HepG2 (cell line): ENCODE measurements around the gene SULT2B1. TPM values are rescaled to one million over a fixed set of nuclear protein-coding genes. Genes with fewer than 3 reads are reported as not detected.

ENCODE experiments used
- ATAC-seq: fragments of 200-7000 bp; cut with Tn5 transposase; 3 replicates; pipeline ENCODE4 v1.9.1; 2020; ENCODE audit warnings: mild to moderate bottlenecking, moderate library complexity
- BruUV-seq: library from RNA; stranded (reverse); fragments of 400-500 nt; replicated peaks from 2 replicates; lab custom pipeline; 2021; lab: Mats Ljungman, UMichigan
- CTCF ChIA-PET: fragments of 300-600 bp; formaldehyde crosslinking; extraction: SDS; loops from one replicate; lab custom pipeline; 2021; ENCODE audit warnings: low total read pairs, inconsistent platforms, low intra/inter-chr PET ratio; lab: Yijun Ruan, JAX
- POLR2A ChIA-PET: fragments of 350-600 bp; sonication (Branson Sonifier 250); formaldehyde crosslinking; loops from one replicate; lab custom pipeline; 2020; ENCODE audit warnings: antibody characterized with exemption, inconsistent platforms; lab: Yijun Ruan, JAX
- DNase-seq: peaks from one replicate; pipeline ENCODE4 v3.0.0-alpha.2; 2015; ENCODE audit warnings: low spot score
- FAIRE-seq: peaks from 3 replicates; lab custom pipeline; 2011; peaks lifted over from hg19 to GRCh38; lab: Jason Lieb, UNC
- H2AFZ ChIP-seq: one replicate; pipeline ENCODE4 v1.6.1; 2011; ENCODE audit warnings: low read length, inconsistent platforms
- H3K27ac ChIP-seq: fragments of 300-600 bp; 3 replicates; pipeline ENCODE4 v1.8.0; 2011; ENCODE audit warnings: mixed run types, mild to moderate bottlenecking, mixed read lengths, low read length, inconsistent platforms; ENCODE audit not compliant: insufficient read depth; ENCODE audit errors: extremely low read length
- H3K27me3 ChIP-seq, 2 experiments: fragments of 200-600 bp in 1 of 2; 2 replicates in 1 of 2; 3 replicates in 1 of 2; pipeline versions ENCODE4 v1.6.0 to v1.8.0; 2011; ENCODE audit warnings: low read length in 2 of 2, mild to moderate bottlenecking in 2 of 2, moderate library complexity in 2 of 2, inconsistent platforms in 1 of 2; ENCODE audit not compliant: insufficient read depth in 2 of 2, control insufficient read depth in 1 of 2
- H3K36me3 ChIP-seq, 2 experiments: fragments of 200-600 bp in 1 of 2; replicated peaks in 1 of 2; 2 replicates in 1 of 2; 3 replicates in 1 of 2; pipeline versions ENCODE4 v1.5.1 to v1.8.0; 2011; ENCODE audit warnings: low read length in 2 of 2, inconsistent platforms in 1 of 2; ENCODE audit not compliant: insufficient read depth in 2 of 2, control insufficient read depth in 1 of 2
- H3K4me1 ChIP-seq: 2 replicates; pipeline ENCODE4 v1.5.1; 2012; ENCODE audit warnings: low read length, inconsistent platforms; ENCODE audit not compliant: insufficient read depth
- H3K4me2 ChIP-seq: 2 replicates; pipeline ENCODE4 v1.6.0; 2011; ENCODE audit warnings: low read depth, low read length, inconsistent platforms
- H3K4me3 ChIP-seq, 3 experiments: fragments of 200-600 bp in 1 of 3; sonication (generic), shearing (Covaris generic) in 1 of 3; replicated peaks in 1 of 3; 2 replicates each; pipeline ENCODE4 v1.5.1; 2011 to 2016; ENCODE audit warnings: low read length in 3 of 3, inconsistent platforms in 2 of 3, low read depth in 2 of 3, mild to moderate bottlenecking in 2 of 3, control low read depth in 1 of 3, mixed read lengths in 1 of 3; ENCODE audit not compliant: insufficient read depth in 1 of 3
- H3K79me2 ChIP-seq: one replicate; pipeline ENCODE4 v1.6.1; 2011; ENCODE audit warnings: low read length, inconsistent platforms; ENCODE audit not compliant: insufficient read depth
- H3K9ac ChIP-seq: 2 replicates; pipeline ENCODE4 v1.6.0; 2011; ENCODE audit warnings: mild to moderate bottlenecking, low read depth, low read length, inconsistent platforms; ENCODE audit not compliant: insufficient read depth
- H3K9me3 ChIP-seq: 2 replicates; pipeline ENCODE4 v1.5.1; 2012; ENCODE audit warnings: mild to moderate bottlenecking, low read length
- H4K20me1 ChIP-seq: 2 replicates; pipeline ENCODE4 v1.6.0; 2011; ENCODE audit warnings: inconsistent platforms, mild to moderate bottlenecking, low read length, moderate library complexity; ENCODE audit not compliant: insufficient read depth
- ATF7-NPFF ChIP-seq: sonication (generic); formaldehyde crosslinking; IDR thresholded peaks from 2 replicates; pipeline ENCODE4 v1.8.1; 2023; ENCODE audit warnings: mild to moderate bottlenecking, low read depth, missing genetic modification reagents, moderate library complexity
- FOSL2 ChIP-seq: sonication (generic); formaldehyde crosslinking; IDR thresholded peaks from 2 replicates; pipeline ENCODE4 v1.4.0; 2020; ENCODE audit warnings: missing genetic modification reagents
- ISX ChIP-seq: sonication (generic); formaldehyde crosslinking; conservative IDR thresholded peaks from 2 replicates; pipeline ENCODE4 v1.5.0; 2020; ENCODE audit warnings: missing genetic modification reagents
- KDM2A ChIP-seq: sonication (generic); formaldehyde crosslinking; IDR thresholded peaks from 2 replicates; pipeline ENCODE4 v1.4.0; 2020; ENCODE audit warnings: low read depth, missing genetic modification reagents, borderline replicate concordance
- MTF1 ChIP-seq: sonication (generic); formaldehyde crosslinking; IDR thresholded peaks from 2 replicates; pipeline ENCODE4 v1.5.0; 2020; ENCODE audit warnings: missing genetic modification reagents
- NFRKB ChIP-seq: fragments of 450-650 bp; IDR thresholded peaks from 2 replicates; pipeline ENCODE4 v1.6.1; 2017
- NR2F6 ChIP-seq, 2 experiments: IDR thresholded peaks; 2 replicates each; pipeline ENCODE4 v1.6.1; 2016; ENCODE audit warnings: antibody characterized with exemption in 1 of 2, mild to moderate bottlenecking in 1 of 2
- PITX1 ChIP-seq: sonication (generic); formaldehyde crosslinking; IDR thresholded peaks from 2 replicates; pipeline ENCODE4 v1.5.1; 2020; ENCODE audit warnings: mild to moderate bottlenecking, missing genetic modification reagents
- RAD21 ChIP-seq: fragments of 450-650 bp; formaldehyde crosslinking; IDR thresholded peaks from 2 replicates; pipeline ENCODE4 v1.5.0; 2020; ENCODE audit warnings: mild to moderate bottlenecking
- SMC3 ChIP-seq: IDR thresholded peaks from 2 replicates; pipeline ENCODE4 v1.6.1; 2011; ENCODE audit warnings: low read length, improper control_type of control experiment
- TBX2 ChIP-seq: sonication (generic); formaldehyde crosslinking; IDR thresholded peaks from 2 replicates; pipeline ENCODE4 v1.5.0; 2020; ENCODE audit warnings: missing genetic modification reagents, mild to moderate bottlenecking, borderline replicate concordance
- XRCC5 ChIP-seq: fragments of 200-400 bp; formaldehyde crosslinking; optimal IDR thresholded peaks from 2 replicates; pipeline ENCODE3; 2017; ENCODE audit warnings: mild to moderate bottlenecking, low read length
- ZNF143 ChIP-seq: sonication (generic); formaldehyde crosslinking; IDR thresholded peaks from 2 replicates; pipeline ENCODE4 v1.4.0; 2020; ENCODE audit warnings: missing genetic modification reagents
- ZNF263 ChIP-seq: sonication (generic); formaldehyde crosslinking; IDR thresholded peaks from 2 replicates; pipeline ENCODE4 v1.4.0; 2020; ENCODE audit warnings: missing genetic modification reagents
- ZNF350 ChIP-seq: sonication (generic); formaldehyde crosslinking; IDR thresholded peaks from 2 replicates; pipeline ENCODE4 v1.4.0; 2020; ENCODE audit warnings: mild to moderate bottlenecking, low read depth, missing genetic modification reagents, borderline replicate concordance
- ZNF747 ChIP-seq: sonication (generic); formaldehyde crosslinking; IDR thresholded peaks from 2 replicates; pipeline ENCODE4 v1.8.1; 2023; ENCODE audit warnings: missing genetic modification reagents, mild to moderate bottlenecking, borderline replicate concordance
- ZNF781 ChIP-seq: sonication (generic); formaldehyde crosslinking; IDR thresholded peaks from 2 replicates; pipeline ENCODE4 v1.5.1; 2020; ENCODE audit warnings: borderline replicate concordance, mild to moderate bottlenecking, missing genetic modification reagents; ENCODE audit errors: not compliant biosample characterization
- WGBS: methylation state at CpG from one replicate; pipeline ENCODE4 v1.1.6; 2017; ENCODE audit warnings: low lambda C conversion rate; 5-methylcytosine and 5-hydroxymethylcytosine counted together
- in situ Hi-C: cut with HindIII; loops from 2 replicates; pipeline ENCODE4 v1.10.0; 2017; ENCODE audit warnings: low pct_unique_long_range_greater_than_20kb; ENCODE audit not compliant: extremely low pct_ligation_motif_present
- intact Hi-C: fragments of 100-400 bp; cut with micrococcal nuclease; formaldehyde crosslinking; loops from one replicate; pipeline ENCODE4 v1.10.0; 2022; ENCODE audit not compliant: unreplicated experiment
- polyA plus RNA-seq, 8 experiments: library from polyadenylated mRNA; depleted of rRNA in 3 of 8; stranded (reverse) in 7 of 8; unstranded in 1 of 8; fragments of >200 nt; fragmentation: Illumina TruSeq in 4 of 8; extraction: Trizol in 4 of 8; gene quantifications; 2 replicates each; pipeline versions ENCODE4 v1.2.1 to v1.2.3, GENCODE V29; 2011 to 2016; ENCODE audit warnings: low read depth in 4 of 8, missing spikeins in 1 of 8, mixed read lengths in 1 of 8; ENCODE audit not compliant: insufficient read depth in 1 of 8
- total RNA-seq, 5 experiments: library from RNA; depleted of rRNA; stranded (reverse); fragments of >200 nt; fragmentation: Illumina TruSeq; extraction: Trizol; gene quantifications; 2 replicates each; pipeline ENCODE4 v1.2.3, GENCODE V29; 2016; ENCODE audit warnings: low read depth in 1 of 5
- TF ChIP-seq, protein P1 (sequence below): sonication (generic); formaldehyde crosslinking; IDR thresholded peaks from 2 replicates; pipeline ENCODE4 v1.8.1; 2023; ENCODE audit warnings: mild to moderate bottlenecking, missing genetic modification reagents, borderline replicate concordance
- TF ChIP-seq, protein P2 (sequence below): sonication (generic); formaldehyde crosslinking; IDR thresholded peaks from 2 replicates; pipeline ENCODE4 v1.4.0; 2020; ENCODE audit warnings: missing genetic modification reagents
- TF ChIP-seq, protein P3 (sequence below), 2 experiments: sonication (generic) in 1 of 2; formaldehyde crosslinking in 1 of 2; IDR thresholded peaks; 2 replicates each; pipeline versions ENCODE4 v1.4.0 to v1.6.1; 2018 to 2020; ENCODE audit warnings: missing genetic modification reagents in 2 of 2, borderline replicate concordance in 1 of 2, low read depth in 1 of 2, mild to moderate bottlenecking in 1 of 2, missing biosample characterization in 1 of 2

The SULT2B1 gene
- total and polyA plus RNA-seq, 2 of the 13 experiments (the other 11 are each of a cell fraction or from before 2014, with no cell fraction given) = 0.13 TPM; not detected in 1

DNA sequence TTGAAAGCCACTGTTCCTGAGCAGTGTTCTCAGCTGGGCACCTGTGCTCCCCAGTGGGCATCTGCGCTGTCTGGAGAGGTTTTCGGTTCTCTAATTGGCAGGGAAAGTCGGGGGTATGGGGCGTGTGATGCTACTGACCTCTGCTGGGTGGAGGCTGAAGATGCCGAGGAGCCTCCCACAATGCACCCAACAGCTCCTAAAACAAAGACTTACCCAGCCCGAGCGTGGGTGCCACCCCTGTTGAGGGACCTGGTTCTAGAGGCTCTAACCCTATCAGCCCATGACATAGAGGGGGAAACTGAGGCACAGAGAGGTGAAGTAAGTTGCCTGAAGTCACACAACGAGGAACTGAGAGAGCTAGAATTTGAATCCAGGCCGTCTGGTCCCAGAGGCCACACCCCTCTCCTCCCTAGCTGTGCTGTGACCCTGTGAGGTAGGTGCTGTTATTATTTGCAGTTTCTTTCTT lies 56.9 kb downstream of the SULT2B1 start:
- peak overlapping the region; percentile 96 for H2AFZ ChIP-seq
- in situ Hi-C loops (no loop called here), intact Hi-C loops (no loop called here)
- POLR2A ChIA-PET = interaction anchor here (0.7 to 1.8 kb wide), 8 partner anchors 8 to 218 kb away, joined by 3 to 28 read pairs (median 3); partner anchors contain the start of genes KDELR1, RPL18 and SPHK2
- BruUV-seq = no TSS peak
- peak; percentile 42 for DNase-seq
- peak overlapping the region in 1 of 3 experiments; percentile 56; a peak in 2 of 6 replicates for H3K4me3 ChIP-seq
- H3K27me3 ChIP-seq = no peaks in the 10 kb centered on the region; a peak in 1 of 5 replicates
- peaks cover 21% of the 10 kb centered on the region for H3K4me1 ChIP-seq
- FAIRE-seq = peak; percentile 61
- H3K9me3 ChIP-seq = no peaks in the 10 kb centered on the region
- no peaks in the 10 kb centered on the region for H3K79me2 ChIP-seq
- 8% methylated on average over 6 of the region's 9 CpGs for WGBS
- no peaks in the 10 kb centered on the region for H3K36me3 ChIP-seq
- no peaks in the 10 kb centered on the region for H4K20me1 ChIP-seq
- CTCF ChIA-PET = interaction anchor here (0.7 to 2.1 kb wide), 4 partner anchors 18 to 288 kb away, joined by 3 to 10 read pairs (median 4); no protein-coding TSS in a partner anchor
- peak overlapping the region; percentile 86 for H3K4me2 ChIP-seq
- H3K9ac ChIP-seq = no peak overlapping the region; the same call in 1 of the 2 replicates
- no peak overlapping the region for H3K27ac ChIP-seq
- ATAC-seq = peak; percentile 52
- no peak for TF ChIP-seq NR2F6 (IDR thresholded peaks at IDR 0.05)
- TF ChIP-seq NR2F6 (CRISPR knock-in tag; IDR thresholded peaks at IDR 0.05) = peak; percentile 28; the same call in 1 of the 2 replicates
- TF ChIP-seq TBX2 (CRISPR knock-in tag) = peak; percentile 41; the same call in 1 of the 2 replicates
- TF ChIP-seq, protein P1, sequence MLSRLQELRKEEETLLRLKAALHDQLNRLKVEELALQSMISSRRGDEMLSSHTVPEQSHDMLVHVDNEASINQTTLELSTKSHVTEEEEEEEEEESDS (CRISPR knock-in tag) = peak; percentile 30; the same call in 1 of the 2 replicates
- 0 out of 2 replicates have a peak, but pooled peaks have one; percentile 34 for TF ChIP-seq ZNF350 (CRISPR knock-in tag)
- TF ChIP-seq XRCC5 = peak; percentile 53
- TF ChIP-seq FOSL2 (CRISPR knock-in tag) = 0 out of 2 replicates have a peak, but pooled peaks have one; percentile 15
- 0 out of 2 replicates have a peak, but pooled peaks have one; percentile 20 for TF ChIP-seq KDM2A
- no peak for TF ChIP-seq MTF1 (CRISPR knock-in tag)
- TF ChIP-seq ZNF143 = peak; percentile 49; the same call in 1 of the 2 replicates
- TF ChIP-seq, protein P2, sequence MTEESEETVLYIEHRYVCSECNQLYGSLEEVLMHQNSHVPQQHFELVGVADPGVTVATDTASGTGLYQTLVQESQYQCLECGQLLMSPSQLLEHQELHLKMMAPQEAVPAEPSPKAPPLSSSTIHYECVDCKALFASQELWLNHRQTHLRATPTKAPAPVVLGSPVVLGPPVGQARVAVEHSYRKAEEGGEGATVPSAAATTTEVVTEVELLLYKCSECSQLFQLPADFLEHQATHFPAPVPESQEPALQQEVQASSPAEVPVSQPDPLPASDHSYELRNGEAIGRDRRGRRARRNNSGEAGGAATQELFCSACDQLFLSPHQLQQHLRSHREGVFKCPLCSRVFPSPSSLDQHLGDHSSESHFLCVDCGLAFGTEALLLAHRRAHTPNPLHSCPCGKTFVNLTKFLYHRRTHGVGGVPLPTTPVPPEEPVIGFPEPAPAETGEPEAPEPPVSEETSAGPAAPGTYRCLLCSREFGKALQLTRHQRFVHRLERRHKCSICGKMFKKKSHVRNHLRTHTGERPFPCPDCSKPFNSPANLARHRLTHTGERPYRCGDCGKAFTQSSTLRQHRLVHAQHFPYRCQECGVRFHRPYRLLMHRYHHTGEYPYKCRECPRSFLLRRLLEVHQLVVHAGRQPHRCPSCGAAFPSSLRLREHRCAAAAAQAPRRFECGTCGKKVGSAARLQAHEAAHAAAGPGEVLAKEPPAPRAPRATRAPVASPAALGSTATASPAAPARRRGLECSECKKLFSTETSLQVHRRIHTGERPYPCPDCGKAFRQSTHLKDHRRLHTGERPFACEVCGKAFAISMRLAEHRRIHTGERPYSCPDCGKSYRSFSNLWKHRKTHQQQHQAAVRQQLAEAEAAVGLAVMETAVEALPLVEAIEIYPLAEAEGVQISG (CRISPR knock-in tag) = peak; percentile 95
- TF ChIP-seq PITX1 (CRISPR knock-in tag) = 0 out of 2 replicates have a peak, but pooled peaks have one; percentile 28
- no peak for TF ChIP-seq ISX (CRISPR knock-in tag)
- TF ChIP-seq NFRKB = no peak
- no peak for TF ChIP-seq ZNF781 (CRISPR knock-in tag)
- TF ChIP-seq RAD21 (CRISPR knock-in tag) = peak; percentile 75
- TF ChIP-seq ZNF263 (CRISPR knock-in tag) = no peak
- TF ChIP-seq SMC3 = peak; percentile 49
- TF ChIP-seq ATF7-NPFF (CRISPR knock-in tag) = no peak
- TF ChIP-seq ZNF747 = peak; percentile 29; the same call in 1 of the 2 replicates
- TF ChIP-seq, protein P3, sequence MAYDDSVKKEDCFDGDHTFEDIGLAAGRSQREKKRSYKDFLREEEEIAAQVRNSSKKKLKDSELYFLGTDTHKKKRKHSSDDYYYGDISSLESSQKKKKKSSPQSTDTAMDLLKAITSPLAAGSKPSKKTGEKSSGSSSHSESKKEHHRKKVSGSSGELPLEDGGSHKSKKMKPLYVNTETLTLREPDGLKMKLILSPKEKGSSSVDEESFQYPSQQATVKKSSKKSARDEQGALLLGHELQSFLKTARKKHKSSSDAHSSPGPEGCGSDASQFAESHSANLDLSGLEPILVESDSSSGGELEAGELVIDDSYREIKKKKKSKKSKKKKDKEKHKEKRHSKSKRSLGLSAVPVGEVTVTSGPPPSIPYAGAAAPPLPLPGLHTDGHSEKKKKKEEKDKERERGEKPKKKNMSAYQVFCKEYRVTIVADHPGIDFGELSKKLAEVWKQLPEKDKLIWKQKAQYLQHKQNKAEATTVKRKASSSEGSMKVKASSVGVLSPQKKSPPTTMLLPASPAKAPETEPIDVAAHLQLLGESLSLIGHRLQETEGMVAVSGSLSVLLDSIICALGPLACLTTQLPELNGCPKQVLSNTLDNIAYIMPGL (CRISPR knock-in tag; IDR thresholded peaks at IDR 0.05; ENCODE audit: borderline replicate concordance in 1 of 2, low read depth in 1 of 2) = 0 out of 4 replicates have a peak, but pooled peaks of 1 of the 2 experiments have one; percentile 36
